Epithelial cell of prostate (primary cell): Measurements from ENCODE around the gene MORF4L1.

Source experiments
- DNase-seq: peaks from one replicate; pipeline ENCODE4 v3.0.0-alpha.2; 2011; ENCODE audit warnings: low read depth, low spot score
- H3K27ac ChIP-seq: fragments of 450-650 bp; 2 replicates; pipeline ENCODE4 v1.5.1; 2017; ENCODE audit warnings: mild to moderate bottlenecking

The MORF4L1 gene

GRCh38 chr15:78942741-78943140, 70.1 kb downstream of the MORF4L1 start:
- H3K27ac ChIP-seq = no peak overlapping the region
- no peak for DNase-seq

DNA sequence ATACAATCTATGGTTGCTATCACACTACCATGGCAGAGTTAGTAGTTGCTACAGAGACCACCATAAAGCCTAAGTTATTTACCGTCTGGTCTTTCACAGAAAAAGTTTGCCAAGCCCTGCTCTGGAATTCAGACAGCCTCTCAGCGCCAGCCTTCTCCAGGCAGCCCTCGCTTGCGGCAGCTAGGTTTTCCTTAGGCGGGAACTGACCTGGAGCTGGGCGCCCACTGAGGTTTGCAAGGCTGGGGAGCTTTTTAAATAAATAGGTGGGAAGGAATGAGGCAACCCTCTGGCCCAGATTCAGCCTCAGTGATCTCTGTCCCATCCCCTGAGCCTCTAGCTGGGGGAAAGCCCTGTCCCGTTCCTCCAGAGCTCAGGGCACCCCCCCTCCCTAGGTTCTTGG, 71.0 kb downstream of the MORF4L1 start:
- DNase-seq = no peak
- no peak overlapping the region for H3K27ac ChIP-seq

DNA sequence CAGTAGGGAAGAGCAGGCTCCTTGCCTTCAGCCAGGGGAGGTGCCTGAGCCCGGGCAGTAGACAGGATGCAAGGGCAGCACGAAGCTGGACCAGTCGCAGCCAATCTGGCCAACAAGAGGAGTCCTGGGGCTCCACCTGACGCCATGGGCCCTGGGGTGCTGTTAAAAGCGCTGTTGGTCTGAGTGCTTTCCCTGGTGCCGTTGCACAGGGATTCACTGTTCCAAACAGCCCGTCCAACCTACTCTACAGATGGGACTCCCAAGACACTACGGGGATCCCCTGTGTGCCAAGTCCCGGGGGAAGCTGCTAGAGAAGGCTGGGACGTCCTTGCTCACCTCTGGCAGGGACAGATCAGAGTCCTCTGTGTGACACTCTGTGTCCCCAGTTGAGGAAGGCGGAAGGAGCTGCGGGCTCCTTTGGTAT, 71.5 kb downstream of the MORF4L1 start:
- no peak for DNase-seq
- H3K27ac ChIP-seq = no peak overlapping the region

GRCh38 chr15:78944669-78945407, 72.1 kb downstream of the MORF4L1 start, which contains the start of gene CTSH:
CTSH (minus strand) TSS chr15:78945046; CDS start chr15:78944981, 65 bp downstream.
- DNase-seq = no peak
- no peak within 1 kb of the TSS for H3K27ac ChIP-seq

- H3K27ac ChIP-seq = no peak overlapping the region
- DNase-seq = no peak
Observed at GRCh38 chr15:78946493-78946892, 73.8 kb downstream of the MORF4L1 start.

DNA sequence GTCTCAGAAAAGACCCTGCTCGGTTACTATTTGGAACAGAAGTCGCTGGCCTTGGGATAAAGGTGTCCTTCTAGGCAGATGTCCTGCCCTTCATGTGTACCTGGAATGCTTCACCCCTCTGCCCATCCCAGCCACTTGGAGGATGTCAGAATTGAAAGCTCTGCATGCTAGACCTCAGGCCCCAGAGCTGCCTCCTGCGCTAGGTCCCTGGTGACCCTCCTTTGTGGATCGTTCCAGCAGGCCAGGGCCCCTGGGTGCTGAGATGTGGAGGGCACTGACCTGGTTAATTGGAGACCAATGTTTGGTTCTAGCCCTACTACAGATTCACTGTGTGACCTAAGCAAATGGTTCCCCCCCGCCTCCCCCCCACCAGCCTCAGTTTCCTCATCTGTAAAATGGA, 74.8 kb downstream of the MORF4L1 start:
- no peak overlapping the region for H3K27ac ChIP-seq
- no peak for DNase-seq
